Astrocyte (in vitro differentiated cells and primary cell): Measurements from ENCODE around the gene RALGPS1. TPM values are rescaled to one million over a fixed set of nuclear protein-coding genes. Genes with fewer than 3 reads are reported as not detected.

Experiments used
- DNase-seq: peaks from one replicate; pipeline ENCODE4 v3.0.0-alpha.2; 2010; ENCODE audit warnings: low read depth
- FAIRE-seq: peaks from 2 replicates; lab custom pipeline; 2011; peaks lifted over from hg19 to GRCh38; lab: Jason Lieb, UNC
- H2AFZ ChIP-seq: 2 replicates; pipeline ENCODE4 v1.6.0; 2012; ENCODE audit warnings: low read depth, low read length, inconsistent platforms
- H3K27ac ChIP-seq: 2 replicates; pipeline ENCODE4 v1.5.1; 2011; ENCODE audit warnings: low read depth, low read length, inconsistent platforms
- H3K27me3 ChIP-seq: 2 replicates; pipeline ENCODE4 v1.6.0; 2011; ENCODE audit warnings: low read length, inconsistent platforms; ENCODE audit not compliant: insufficient read depth
- H3K36me3 ChIP-seq: 2 replicates; pipeline ENCODE4 v1.5.1; 2011; ENCODE audit warnings: low read length, inconsistent platforms; ENCODE audit not compliant: insufficient read depth
- H3K4me1 ChIP-seq: 2 replicates; pipeline ENCODE4 v1.5.1; 2011; ENCODE audit warnings: low read length, inconsistent platforms; ENCODE audit not compliant: insufficient read depth
- H3K4me2 ChIP-seq: 2 replicates; pipeline ENCODE4 v1.6.0; 2012; ENCODE audit warnings: low read length, inconsistent platforms
- H3K4me3 ChIP-seq: 2 replicates; pipeline ENCODE4 v1.5.1; 2011; ENCODE audit warnings: low read depth, mild to moderate bottlenecking, low read length, inconsistent platforms; ENCODE audit not compliant: insufficient read depth
- H3K79me2 ChIP-seq: 2 replicates; pipeline ENCODE4 v1.6.0; 2012; ENCODE audit warnings: mild to moderate bottlenecking, low read length, inconsistent platforms; ENCODE audit not compliant: insufficient read depth
- H3K9ac ChIP-seq: 2 replicates; pipeline ENCODE4 v1.6.0; 2012; ENCODE audit warnings: mild to moderate bottlenecking, low read length, inconsistent platforms
- H3K9me3 ChIP-seq: 2 replicates; pipeline ENCODE4 v1.5.1; 2012; ENCODE audit warnings: low read depth, mild to moderate bottlenecking, low read length, inconsistent platforms; ENCODE audit not compliant: insufficient read depth
- H4K20me1 ChIP-seq: 2 replicates; pipeline ENCODE4 v1.6.0; 2012; ENCODE audit warnings: low read length, inconsistent platforms; ENCODE audit not compliant: insufficient read depth
- H3K27ac Mint-ChIP-seq: one replicate; pipeline ENCODE4 v1.8.0; 2021; ENCODE audit warnings: mild to moderate bottlenecking, mixed read lengths; ENCODE audit not compliant: unreplicated experiment
- H3K27me3 Mint-ChIP-seq: one replicate; pipeline ENCODE4 v1.8.0; 2021; ENCODE audit warnings: low read depth, mixed read lengths; ENCODE audit not compliant: unreplicated experiment
- H3K36me3 Mint-ChIP-seq: one replicate; pipeline ENCODE4 v1.8.0; 2021; ENCODE audit warnings: low read depth, mixed read lengths; ENCODE audit not compliant: unreplicated experiment
- H3K4me1 Mint-ChIP-seq: one replicate; pipeline ENCODE4 v1.8.0; 2021; ENCODE audit warnings: low read depth, mixed read lengths; ENCODE audit not compliant: unreplicated experiment
- H3K4me3 Mint-ChIP-seq: one replicate; pipeline ENCODE4 v1.8.0; 2021; ENCODE audit warnings: mild to moderate bottlenecking, moderate library complexity, mixed read lengths; ENCODE audit not compliant: unreplicated experiment
- H3K9me3 Mint-ChIP-seq: one replicate; pipeline ENCODE4 v1.8.0; 2021; ENCODE audit warnings: mild to moderate bottlenecking, mixed read lengths; ENCODE audit not compliant: unreplicated experiment
- EZH2 ChIP-seq: IDR thresholded peaks from 2 replicates; pipeline ENCODE4 v1.6.1; 2012; ENCODE audit warnings: mild to moderate bottlenecking, low read length, inconsistent platforms; ENCODE audit not compliant: insufficient read depth
- total RNA-seq: library from RNA; stranded (reverse); gene quantifications from 2 replicates; pipeline ENCODE4 v1.2.1, GENCODE V29; 2021
- TF ChIP-seq, protein P1 (sequence below): IDR thresholded peaks from 2 replicates; pipeline ENCODE4 v1.5.1; 2011; ENCODE audit warnings: low read depth, mild to moderate bottlenecking, inconsistent platforms, low read length, moderate library complexity; ENCODE audit not compliant: insufficient read depth

Gene RALGPS1
- total RNA-seq, 1 donor from 2014 or later, result 2.8 TPM

DNA sequence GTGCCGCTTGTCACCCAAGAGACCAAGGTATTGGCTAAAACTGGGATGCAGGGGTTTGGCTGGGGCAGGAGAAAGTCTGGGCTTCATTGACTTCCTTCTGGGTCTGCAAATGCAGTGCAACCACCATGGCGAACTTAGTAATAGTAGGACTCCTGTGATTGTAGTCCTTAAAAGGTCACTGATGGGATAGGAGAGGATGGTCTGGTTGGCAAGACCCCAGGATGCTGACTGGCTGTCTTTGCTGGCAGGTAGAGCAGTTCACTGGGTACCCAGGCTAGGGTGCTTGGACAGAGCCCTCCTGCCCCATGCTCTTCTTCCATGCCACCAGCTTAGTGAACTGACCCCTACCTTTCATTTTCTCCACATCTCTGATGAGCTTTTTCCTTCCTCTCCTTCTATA, 170.6 kb downstream of the RALGPS1 start:
- H3K4me3 ChIP-seq, result no peak overlapping the region
- DNase-seq (no peak), FAIRE-seq (no peak)
- Mint-ChIP-seq H3K9me3 (no peaks in the 10 kb centered on the region), H3K4me3 (no peak overlapping the region), H3K4me1 (no peaks in the 10 kb centered on the region), H3K27ac (no peak overlapping the region), H3K27me3 (peaks cover 31% of the 10 kb centered on the region), H3K36me3 (peaks cover 13% of the 10 kb centered on the region)
- no peaks in the 10 kb centered on the region for H3K9me3 ChIP-seq
- H3K79me2 ChIP-seq, result no peaks in the 10 kb centered on the region
- no peak overlapping the region for H3K9ac ChIP-seq
- no peak overlapping the region for H3K4me2 ChIP-seq
- H3K27me3 ChIP-seq, result peaks cover 42% of the 10 kb centered on the region
- H3K27ac ChIP-seq, result no peak overlapping the region
- no peaks in the 10 kb centered on the region for H3K4me1 ChIP-seq
- TF ChIP-seq EZH2, result no peak
- TF ChIP-seq, protein P1, sequence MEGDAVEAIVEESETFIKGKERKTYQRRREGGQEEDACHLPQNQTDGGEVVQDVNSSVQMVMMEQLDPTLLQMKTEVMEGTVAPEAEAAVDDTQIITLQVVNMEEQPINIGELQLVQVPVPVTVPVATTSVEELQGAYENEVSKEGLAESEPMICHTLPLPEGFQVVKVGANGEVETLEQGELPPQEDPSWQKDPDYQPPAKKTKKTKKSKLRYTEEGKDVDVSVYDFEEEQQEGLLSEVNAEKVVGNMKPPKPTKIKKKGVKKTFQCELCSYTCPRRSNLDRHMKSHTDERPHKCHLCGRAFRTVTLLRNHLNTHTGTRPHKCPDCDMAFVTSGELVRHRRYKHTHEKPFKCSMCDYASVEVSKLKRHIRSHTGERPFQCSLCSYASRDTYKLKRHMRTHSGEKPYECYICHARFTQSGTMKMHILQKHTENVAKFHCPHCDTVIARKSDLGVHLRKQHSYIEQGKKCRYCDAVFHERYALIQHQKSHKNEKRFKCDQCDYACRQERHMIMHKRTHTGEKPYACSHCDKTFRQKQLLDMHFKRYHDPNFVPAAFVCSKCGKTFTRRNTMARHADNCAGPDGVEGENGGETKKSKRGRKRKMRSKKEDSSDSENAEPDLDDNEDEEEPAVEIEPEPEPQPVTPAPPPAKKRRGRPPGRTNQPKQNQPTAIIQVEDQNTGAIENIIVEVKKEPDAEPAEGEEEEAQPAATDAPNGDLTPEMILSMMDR, result no peak
- no peaks in the 10 kb centered on the region for H4K20me1 ChIP-seq
- H3K36me3 ChIP-seq, result no peaks in the 10 kb centered on the region
- H2AFZ ChIP-seq, result no peak overlapping the region

DNA sequence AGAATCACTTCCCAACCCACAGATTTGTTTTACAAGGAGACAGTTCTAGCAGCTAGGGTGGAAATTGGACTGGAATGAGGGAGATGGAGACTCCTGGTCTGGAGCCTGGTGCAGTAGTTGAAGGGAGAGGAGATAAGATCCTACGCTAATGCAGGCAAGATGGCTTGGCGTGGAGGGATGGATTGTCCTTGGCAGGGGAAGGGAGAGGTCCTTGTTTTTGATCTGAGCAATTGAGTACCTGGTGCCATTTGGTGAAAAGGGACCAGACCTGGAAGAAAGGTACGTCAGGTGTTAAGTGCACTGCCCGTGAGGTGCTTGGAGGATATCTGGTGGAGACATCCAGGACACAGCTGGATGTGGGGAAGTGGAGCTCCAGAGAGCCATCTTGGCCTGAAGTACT, 172.2 kb downstream of the RALGPS1 start:
- Histone ChIP-seq H3K79me2 (no peaks in the 10 kb centered on the region), H3K4me2 (no peak overlapping the region), H3K4me1 (peaks cover under 1% of the 10 kb centered on the region), H4K20me1 (peaks cover 4% of the 10 kb centered on the region), H3K9ac (no peak overlapping the region), H3K4me3 (no peak overlapping the region), H3K27ac (no peak overlapping the region), H2AFZ (no peak overlapping the region), H3K9me3 (no peaks in the 10 kb centered on the region), H3K27me3 (peaks cover 52% of the 10 kb centered on the region), H3K36me3 (no peaks in the 10 kb centered on the region)
- H3K4me1 Mint-ChIP-seq, result no peaks in the 10 kb centered on the region
- H3K27ac Mint-ChIP-seq, result no peak overlapping the region
- no peak overlapping the region for H3K4me3 Mint-ChIP-seq
- no peak for TF ChIP-seq EZH2
- TF ChIP-seq, protein P1, result no peak
- no peaks in the 10 kb centered on the region for H3K9me3 Mint-ChIP-seq
- H3K27me3 Mint-ChIP-seq, result peaks cover 40% of the 10 kb centered on the region
- DNase-seq (no peak), FAIRE-seq (no peak)
- H3K36me3 Mint-ChIP-seq, result peaks cover 13% of the 10 kb centered on the region

DNA sequence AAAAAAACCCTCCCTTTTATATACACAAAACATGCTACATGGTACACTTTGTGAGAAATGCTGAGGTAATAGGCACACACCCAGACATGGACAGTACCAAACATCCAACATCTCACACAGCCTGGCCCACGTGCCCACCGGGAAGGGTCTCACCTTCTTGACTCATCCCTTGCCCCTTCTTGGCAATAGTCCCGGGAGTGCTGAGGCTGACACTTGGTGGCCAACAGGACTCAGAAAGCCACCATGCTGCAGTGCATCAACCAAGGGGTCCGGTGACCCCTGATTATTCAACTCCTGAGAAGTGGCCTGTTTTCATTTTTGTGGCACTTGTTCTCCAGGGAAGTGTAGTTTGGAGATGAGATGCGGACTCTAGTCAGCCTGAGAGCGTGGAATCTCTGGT, 172.8 kb downstream of the RALGPS1 start:
- Mint-ChIP-seq H3K4me1 (no peaks in the 10 kb centered on the region), H3K36me3 (peaks cover 13% of the 10 kb centered on the region), H3K27ac (no peak overlapping the region), H3K4me3 (no peak overlapping the region), H3K27me3 (peaks cover 40% of the 10 kb centered on the region), H3K9me3 (no peaks in the 10 kb centered on the region)
- Histone ChIP-seq H3K27me3 (peaks cover 52% of the 10 kb centered on the region), H3K4me3 (no peak overlapping the region), H3K27ac (no peak overlapping the region), H3K36me3 (no peaks in the 10 kb centered on the region), H3K4me2 (no peak overlapping the region), H4K20me1 (peaks cover 8% of the 10 kb centered on the region), H3K9me3 (no peaks in the 10 kb centered on the region), H3K79me2 (no peaks in the 10 kb centered on the region), H3K9ac (no peak overlapping the region), H3K4me1 (peaks cover 5% of the 10 kb centered on the region), H2AFZ (no peak overlapping the region)
- no peak for TF ChIP-seq EZH2
- TF ChIP-seq, protein P1, result no peak
- DNase-seq, result no peak
- FAIRE-seq, result no peak
